Ishikawa (cell line): Measurements from ENCODE around the gene DAPK3.

Source experiments
- CEBPB ChIP-seq: IDR thresholded peaks from 2 replicates; pipeline ENCODE4 v1.6.1; 2012
- CREB1 ChIP-seq: IDR thresholded peaks from 2 replicates; pipeline ENCODE4 v1.6.1; 2012; ENCODE audit warnings: low read depth
- EGR1 ChIP-seq: IDR thresholded peaks from 2 replicates; pipeline ENCODE4 v1.6.1; 2012
- EP300 ChIP-seq: IDR thresholded peaks from 2 replicates; pipeline ENCODE4 v1.6.1; 2012; ENCODE audit warnings: borderline replicate concordance
- FOXM1 ChIP-seq: IDR thresholded peaks from 2 replicates; pipeline ENCODE4 v1.6.1; 2012; ENCODE audit warnings: low read depth, borderline replicate concordance
- NFIC ChIP-seq: IDR thresholded peaks from 2 replicates; pipeline ENCODE4 v1.6.1; 2012
- RAD21 ChIP-seq: IDR thresholded peaks from 2 replicates; pipeline ENCODE4 v1.6.1; 2012; ENCODE audit warnings: low read depth
- REST ChIP-seq: IDR thresholded peaks from 2 replicates; pipeline ENCODE4 v1.6.1; 2012; ENCODE audit warnings: low read depth, mild to moderate bottlenecking
- TAF1 ChIP-seq: IDR thresholded peaks from 2 replicates; pipeline ENCODE4 v1.6.1; 2012; ENCODE audit warnings: low read depth, mild to moderate bottlenecking
- TCF12 ChIP-seq: IDR thresholded peaks from 2 replicates; pipeline ENCODE4 v1.6.1; 2012; ENCODE audit warnings: low read depth
- TEAD4 ChIP-seq: IDR thresholded peaks from 2 replicates; pipeline ENCODE4 v1.6.1; 2012
- YY1 ChIP-seq: IDR thresholded peaks from 2 replicates; pipeline ENCODE4 v1.6.1; 2012; ENCODE audit warnings: low read depth
- ZBTB7A ChIP-seq: IDR thresholded peaks from 2 replicates; pipeline ENCODE4 v1.6.1; 2012; ENCODE audit warnings: low read depth
- TF ChIP-seq, protein P1 (sequence below): IDR thresholded peaks from 2 replicates; pipeline ENCODE4 v1.6.1; 2012
- TF ChIP-seq, protein P2 (sequence below): IDR thresholded peaks from 2 replicates; pipeline ENCODE4 v1.6.1; 2012

Gene DAPK3

GRCh38 chr19:3980353-3981251, 9.7 kb upstream of the DAPK3 start:
- TF ChIP-seq FOXM1 (no peak), EGR1 (no peak), REST (no peak), TEAD4 (no peak), TCF12 (no peak), CREB1 (no peak), EP300 (no peak)
- TF ChIP-seq, protein P1, sequence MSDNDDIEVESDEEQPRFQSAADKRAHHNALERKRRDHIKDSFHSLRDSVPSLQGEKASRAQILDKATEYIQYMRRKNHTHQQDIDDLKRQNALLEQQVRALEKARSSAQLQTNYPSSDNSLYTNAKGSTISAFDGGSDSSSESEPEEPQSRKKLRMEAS = no peak

DNA sequence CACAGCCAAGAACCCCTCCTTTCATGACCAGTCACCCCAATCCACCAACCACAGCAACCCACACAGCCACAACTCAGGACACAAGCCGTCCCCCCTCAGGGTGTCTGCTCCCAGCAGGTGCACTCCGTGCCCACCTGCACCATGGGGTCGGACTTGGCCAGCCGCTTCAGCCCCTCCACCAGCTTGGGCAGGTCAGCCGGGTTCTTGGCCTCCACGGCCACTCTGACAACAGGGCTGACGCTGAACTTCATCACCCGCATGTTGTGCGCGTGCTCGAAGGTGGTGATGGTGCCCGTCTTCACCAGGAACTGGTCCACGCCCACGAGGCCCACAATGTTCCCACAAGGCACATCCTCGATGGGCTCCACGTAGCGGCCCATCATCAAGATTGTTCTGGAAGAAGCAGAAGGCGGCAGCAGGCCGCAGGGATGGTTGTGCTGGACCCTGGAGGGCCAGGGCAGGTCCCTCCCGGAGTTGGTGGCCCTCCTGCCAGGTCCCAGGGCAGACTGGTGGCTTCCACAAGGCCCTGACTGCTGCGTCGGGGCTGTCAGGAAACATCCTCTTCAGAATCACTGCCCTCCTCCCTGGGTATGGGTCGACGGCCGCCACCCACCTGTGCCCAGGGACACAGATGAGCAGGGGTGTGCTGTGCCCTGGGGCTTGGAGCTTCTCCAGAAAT, 8.9 kb upstream of the DAPK3 start:
- TF ChIP-seq RAD21 (no peak), EGR1 (no peak), REST (no peak), CEBPB (no peak), FOXM1 (no peak), ZBTB7A (no peak), EP300 (no peak), CREB1 (no peak), TEAD4 (no peak), YY1 (no peak)
- TF ChIP-seq, protein P1 = no peak
- TF ChIP-seq, protein P2, sequence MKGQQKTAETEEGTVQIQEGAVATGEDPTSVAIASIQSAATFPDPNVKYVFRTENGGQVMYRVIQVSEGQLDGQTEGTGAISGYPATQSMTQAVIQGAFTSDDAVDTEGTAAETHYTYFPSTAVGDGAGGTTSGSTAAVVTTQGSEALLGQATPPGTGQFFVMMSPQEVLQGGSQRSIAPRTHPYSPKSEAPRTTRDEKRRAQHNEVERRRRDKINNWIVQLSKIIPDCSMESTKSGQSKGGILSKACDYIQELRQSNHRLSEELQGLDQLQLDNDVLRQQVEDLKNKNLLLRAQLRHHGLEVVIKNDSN = no peak

DNA sequence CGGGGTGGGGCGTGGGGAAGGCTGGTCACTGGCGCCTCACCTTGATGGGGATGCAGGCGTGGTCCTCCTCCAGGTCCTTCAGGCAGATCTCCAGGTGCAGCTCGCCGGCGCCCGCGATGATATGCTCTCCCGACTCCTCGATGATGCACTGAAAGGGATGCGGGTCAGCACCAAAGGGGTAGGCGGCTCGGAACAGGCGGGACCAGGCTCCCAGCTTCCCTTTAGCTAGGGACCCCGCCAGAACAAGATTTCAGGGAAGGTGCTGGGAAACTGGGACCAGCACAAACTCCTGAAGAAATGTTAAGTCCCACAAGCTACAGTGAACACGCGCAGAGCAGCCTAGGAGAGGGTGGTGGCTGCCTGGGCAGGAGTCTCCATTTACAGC, 8.4 kb upstream of the DAPK3 start:
- TF ChIP-seq RAD21 (no peak), YY1 (no peak), CEBPB (no peak)

- TF ChIP-seq, protein P2 = no peak
- TF ChIP-seq FOXM1 (no peak), YY1 (no peak)
Measured at GRCh38 chr19:3978145-3978544, 7.2 kb upstream of the DAPK3 start.

- no peak for TF ChIP-seq NFIC
- no peak for TF ChIP-seq TEAD4
- TF ChIP-seq ZBTB7A = no peak
- no peak for TF ChIP-seq CEBPB
- TF ChIP-seq REST = no peak
- TF ChIP-seq CREB1 = no peak
- no peak for TF ChIP-seq YY1
- TF ChIP-seq TAF1 = no peak
- no peak for TF ChIP-seq EP300
- TF ChIP-seq, protein P1 = no peak
- TF ChIP-seq EGR1 = no peak
- TF ChIP-seq FOXM1 = no peak
- TF ChIP-seq TCF12 = no peak
- TF ChIP-seq RAD21 = no peak
Measured at GRCh38 chr19:3977242-3978143, 6.6 kb upstream of the DAPK3 start.
